Gastroesophageal sphincter (tissue), 3 donors: ENCODE results near the gene KDM6B.

Source experiments
- CTCF ChIP-seq, 4 experiments: fragments of 200-600 bp in 2 of 4; fragments of 450-650 bp in 2 of 4; sonication (generic) in 1 of 4; IDR thresholded peaks; one replicate each; pipeline ENCODE4 v1.5.1; 2017 to 2019; ENCODE audit warnings: antibody characterized with exemption in 4 of 4, mild to moderate bottlenecking in 2 of 4, moderate library complexity in 2 of 4
- POLR2A ChIP-seq, 2 donors: fragments of 450-650 bp; IDR thresholded peaks; one replicate each; pipeline ENCODE4 v1.6.1; 2017; ENCODE audit warnings: antibody characterized with exemption in 2 of 2, mild to moderate bottlenecking in 2 of 2, moderate library complexity in 1 of 2
- POLR2AphosphoS5 ChIP-seq: sonication (generic); formaldehyde crosslinking; IDR thresholded peaks from one replicate; pipeline ENCODE4 v1.6.1; 2017; ENCODE audit warnings: antibody characterized with exemption

- TF ChIP-seq POLR2AphosphoS5 = no peak
- no peak for TF ChIP-seq POLR2A (IDR thresholded peaks at IDR 0.05)
- no peak for TF ChIP-seq CTCF (IDR thresholded peaks at IDR 0.05)
These were observed 46.3 kb downstream of the KDM6B start for GRCh38 chr17:7880076-7880868.
